HEK293T (cell line): ENCODE measurements around the gene NRP1.
A peak's percentile ranks its signal among the peaks of the same experiment; 100 is the strongest.

Experiments used
- CTCF ChIA-PET: fragments of 350-600 bp; formaldehyde crosslinking; extraction: SDS; loops from one replicate; lab custom pipeline; 2021; ENCODE audit warnings: antibody characterized with exemption, inconsistent platforms; lab: Yijun Ruan, JAX
- POLR2A ChIA-PET: fragments of 350-600 bp; formaldehyde crosslinking; extraction: SDS; loops from one replicate; lab custom pipeline; 2020; ENCODE audit warnings: antibody characterized with exemption, inconsistent platforms; lab: Yijun Ruan, JAX
- DNase-seq: peaks from one replicate; pipeline ENCODE4 v3.0.0; 2012; ENCODE audit warnings: mixed read lengths; ENCODE audit errors: extremely low spot score
- ARNT ChIP-seq: fragments of 450-650 bp; IDR thresholded peaks from 2 replicates; pipeline ENCODE4 v1.6.1; 2017; ENCODE audit warnings: mild to moderate bottlenecking
- BHLHE40 ChIP-seq: fragments of 450-650 bp; IDR thresholded peaks from 2 replicates; pipeline ENCODE4 v1.6.1; 2016; ENCODE audit warnings: mild to moderate bottlenecking, moderate library complexity, borderline replicate concordance
- CTBP1 ChIP-seq: fragments of 450-650 bp; IDR thresholded peaks from 2 replicates; pipeline ENCODE4 v1.6.1; 2016; ENCODE audit warnings: borderline replicate concordance
- ELF4 ChIP-seq: fragments of 450-650 bp; IDR thresholded peaks from 2 replicates; pipeline ENCODE4 v1.6.1; 2017; ENCODE audit warnings: antibody characterized with exemption
- FOXA1 ChIP-seq: fragments of 450-650 bp; IDR thresholded peaks from 2 replicates; pipeline ENCODE4 v1.6.1; 2016; ENCODE audit warnings: mild to moderate bottlenecking
- FOXK2 ChIP-seq: fragments of 450-650 bp; IDR thresholded peaks from 2 replicates; pipeline ENCODE4 v1.6.1; 2016; ENCODE audit warnings: mild to moderate bottlenecking
- FOXM1 ChIP-seq: fragments of 450-650 bp; IDR thresholded peaks from 2 replicates; pipeline ENCODE4 v1.6.1; 2017; ENCODE audit warnings: mild to moderate bottlenecking, borderline replicate concordance
- HDGF ChIP-seq: fragments of 450-650 bp; IDR thresholded peaks from 2 replicates; pipeline ENCODE4 v1.6.1; 2017; ENCODE audit warnings: antibody characterized with exemption, borderline replicate concordance
- L3MBTL2 ChIP-seq: fragments of 450-650 bp; conservative IDR thresholded peaks from 2 replicates; pipeline ENCODE4 v1.6.1; 2016; ENCODE audit warnings: mild to moderate bottlenecking
- LEF1 ChIP-seq: fragments of 450-650 bp; IDR thresholded peaks from 2 replicates; pipeline ENCODE4 v1.6.1; 2017; ENCODE audit warnings: mild to moderate bottlenecking, borderline replicate concordance
- NFRKB ChIP-seq: fragments of 450-650 bp; IDR thresholded peaks from 2 replicates; pipeline ENCODE4 v1.6.1; 2016; ENCODE audit warnings: mild to moderate bottlenecking, moderate library complexity
- PKNOX1 ChIP-seq: fragments of 450-650 bp; IDR thresholded peaks from 2 replicates; pipeline ENCODE4 v1.6.1; 2016
- SP1 ChIP-seq: fragments of 450-650 bp; IDR thresholded peaks from 2 replicates; pipeline ENCODE4 v1.6.1; 2017
- SUZ12 ChIP-seq: fragments of 450-650 bp; IDR thresholded peaks from 2 replicates; pipeline ENCODE4 v1.6.1; 2016; ENCODE audit warnings: mild to moderate bottlenecking
- TARDBP ChIP-seq: fragments of 450-650 bp; IDR thresholded peaks from 2 replicates; pipeline ENCODE4 v1.6.1; 2016
- ZNF384 ChIP-seq: fragments of 450-650 bp; IDR thresholded peaks from 2 replicates; pipeline ENCODE4 v1.6.1; 2016

NRP1 gene

GRCh38 chr10:33290321-33291052 is 44.0 kb downstream of the NRP1 start:
- peak; percentile 33 for DNase-seq
- CTCF ChIA-PET: interaction anchor here (1.0 to 1.2 kb wide), 3 partner anchors 16 to 97 kb away, joined by 3 to 7 read pairs (median 4); no protein-coding TSS in a partner anchor
- TF ChIP-seq SP1 (no peak), FOXK2 (no peak), TARDBP (no peak), PKNOX1 (peak; percentile 91), HDGF (no peak), FOXA1 (no peak), L3MBTL2 (0 out of 2 replicates have a peak, but pooled peaks have one; percentile 19)
- POLR2A ChIA-PET: no interaction called here

GRCh38 chr10:33289776-33290175 is 44.7 kb downstream of the NRP1 start:
- TF ChIP-seq FOXK2: no peak
- no peak for TF ChIP-seq HDGF
- TF ChIP-seq BHLHE40: no peak
- TF ChIP-seq TARDBP: no peak
- TF ChIP-seq ZNF384: no peak
- no peak for TF ChIP-seq ELF4
- TF ChIP-seq CTBP1: no peak
- no peak for TF ChIP-seq SUZ12
- TF ChIP-seq SP1: no peak
- TF ChIP-seq FOXM1: no peak
- TF ChIP-seq NFRKB: no peak
- TF ChIP-seq PKNOX1: no peak
- no peak for TF ChIP-seq LEF1
- TF ChIP-seq FOXA1: no peak
- TF ChIP-seq L3MBTL2: no peak
- no peak for TF ChIP-seq ARNT
- ChIA-PET CTCF (interaction anchor here (1.0 kb wide), 1 partner anchor 17 kb away, joined by 3 read pairs; no protein-coding TSS in a partner anchor), POLR2A (no interaction called here)
- DNase-seq: no peak

- ChIA-PET CTCF (interaction anchor here (1.5 kb wide), 1 partner anchor 95 kb away, joined by 7 read pairs; no protein-coding TSS in a partner anchor), POLR2A (no interaction called here)
- no peak for DNase-seq
- TF ChIP-seq ARNT (no peak), NFRKB (no peak), SUZ12 (no peak), FOXA1 (no peak), ELF4 (no peak), FOXM1 (no peak), L3MBTL2 (no peak), LEF1 (no peak), BHLHE40 (no peak), SP1 (no peak), CTBP1 (no peak), TARDBP (no peak)
Observed at GRCh38 chr10:33288127-33288526, 46.3 kb downstream of the NRP1 start.

- POLR2A ChIA-PET: interaction anchor here (1.0 to 1.2 kb wide), 2 partner anchors 8 to 12 kb away, joined by 3 read pairs; no protein-coding TSS in a partner anchor
- no peak for DNase-seq
- TF ChIP-seq SP1 (no peak), FOXK2 (no peak), FOXA1 (no peak), ARNT (no peak), ELF4 (no peak), BHLHE40 (no peak), ZNF384 (no peak), NFRKB (no peak), TARDBP (no peak), SUZ12 (no peak), PKNOX1 (no peak)
- CTCF ChIA-PET: interaction anchor here (1.5 kb wide), 1 partner anchor 94 kb away, joined by 7 read pairs; no protein-coding TSS in a partner anchor
Observed at GRCh38 chr10:33287112-33287511, 47.4 kb downstream of the NRP1 start.

- POLR2A ChIA-PET: interaction anchor here (1.2 kb wide), 1 partner anchor 8 kb away, joined by 3 read pairs; no protein-coding TSS in a partner anchor
- DNase-seq: no peak
- no peak for TF ChIP-seq ARNT
- CTCF ChIA-PET: no interaction called here
Observed at GRCh38 chr10:33286157-33286934, 48.1 kb downstream of the NRP1 start.

- CTCF ChIA-PET: no interaction called here
- POLR2A ChIA-PET: no interaction called here
- no peak for DNase-seq
- TF ChIP-seq ARNT (no peak), BHLHE40 (no peak), FOXA1 (no peak), SP1 (no peak), FOXK2 (no peak), TARDBP (no peak)
Observed at GRCh38 chr10:33284945-33285344, 49.5 kb downstream of the NRP1 start.
